GM11168 (cell line): ENCODE measurements around the gene TMEM186.
"Not testable (repeated sequence)": the region's sequence is repeated elsewhere in the genome, so short reads cannot be mapped to it uniquely, and the experiment has no call there.

Source experiments
- in situ Hi-C: fragments of 300-500 bp; cut with MboI; formaldehyde crosslinking; loops from one replicate; pipeline ENCODE4 v1.12.0; 2022; ENCODE audit warnings: low sequenced_read_pairs; ENCODE audit not compliant: unreplicated experiment

Gene TMEM186

DNA sequence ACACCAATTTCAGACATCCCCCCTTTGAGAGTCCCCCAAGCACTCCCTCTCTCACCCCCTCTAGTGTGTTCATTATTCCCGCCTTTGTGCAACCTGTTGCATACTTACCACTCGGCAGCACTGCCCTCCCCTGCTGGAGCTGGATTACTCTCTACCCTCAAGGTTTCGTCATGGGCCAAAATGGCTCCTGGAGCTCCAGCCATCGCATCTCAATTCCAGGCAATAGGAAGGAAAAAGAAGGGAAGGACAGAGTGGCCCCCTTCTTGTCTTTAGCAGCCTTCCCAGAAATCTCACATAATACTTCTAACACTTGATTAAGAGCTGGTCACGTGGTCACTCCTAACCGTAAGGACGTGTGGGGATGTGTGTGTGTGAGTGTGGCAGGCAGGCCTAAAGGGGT lies 20.2 kb downstream of the TMEM186 start:
- in situ Hi-C loops = no loop called here

DNA sequence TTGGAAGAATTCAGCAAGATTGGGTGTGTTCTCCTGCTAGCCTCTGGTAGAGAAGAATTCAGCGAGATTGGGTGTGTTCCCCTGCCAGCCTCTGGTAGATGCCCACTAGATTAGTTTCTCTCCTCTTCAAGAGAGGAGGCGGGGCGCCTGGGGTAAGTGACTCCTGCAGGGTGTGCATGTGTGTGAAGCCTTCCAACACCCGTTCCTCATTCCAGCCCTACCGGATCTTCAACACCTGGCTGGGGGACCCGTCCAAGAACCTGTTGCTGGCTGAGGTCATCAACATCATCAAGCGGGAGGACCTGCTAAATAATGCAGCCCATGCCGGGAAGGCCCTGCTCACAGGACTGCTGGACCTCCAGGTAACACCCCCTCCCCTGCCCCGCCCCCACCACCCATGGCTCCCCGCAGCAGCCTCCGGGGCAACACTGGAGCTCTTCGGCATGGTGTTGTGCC lies 21.3 kb downstream of the TMEM186 start:
- in situ Hi-C loops = no loop called here

DNA sequence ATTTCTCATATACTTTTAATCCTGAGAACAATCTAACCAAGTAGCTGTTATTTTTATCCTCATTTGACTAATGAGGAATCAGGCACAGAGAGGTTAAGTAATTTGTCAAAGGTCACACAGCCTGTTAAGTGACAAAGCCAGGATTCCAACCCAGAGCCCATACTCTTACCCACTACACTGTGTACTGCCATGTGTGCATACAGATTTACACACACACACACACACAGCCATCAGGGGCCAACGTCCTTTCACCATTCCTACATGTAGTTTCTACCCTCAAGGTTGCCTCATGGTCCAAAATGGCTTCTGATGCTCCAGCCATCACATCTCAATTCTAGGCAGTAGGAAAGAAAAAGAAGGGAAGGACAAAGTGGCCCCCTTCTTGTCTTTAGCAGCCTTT lies 22.1 kb downstream of the TMEM186 start:
- in situ Hi-C loops = no loop called here

DNA sequence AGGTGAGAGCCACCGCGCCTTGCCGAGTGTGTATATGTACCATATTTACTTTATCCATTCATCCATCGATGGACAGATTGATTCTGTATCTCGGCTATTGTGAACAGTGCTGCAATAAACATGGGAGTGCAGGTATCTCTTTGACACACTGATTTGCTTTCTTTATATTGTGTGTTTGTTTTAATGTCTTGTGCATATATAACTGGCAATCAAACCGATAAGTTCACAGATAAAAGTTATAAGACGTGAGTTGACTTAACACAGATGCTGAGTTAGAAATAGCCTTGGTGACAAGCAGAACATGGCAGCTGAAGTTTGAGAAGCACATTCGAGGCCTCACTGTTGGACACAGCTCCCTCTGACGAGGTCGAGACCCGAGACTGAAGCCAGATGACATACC lies 23.2 kb downstream of the TMEM186 start:
- in situ Hi-C loops = no loop called here

DNA sequence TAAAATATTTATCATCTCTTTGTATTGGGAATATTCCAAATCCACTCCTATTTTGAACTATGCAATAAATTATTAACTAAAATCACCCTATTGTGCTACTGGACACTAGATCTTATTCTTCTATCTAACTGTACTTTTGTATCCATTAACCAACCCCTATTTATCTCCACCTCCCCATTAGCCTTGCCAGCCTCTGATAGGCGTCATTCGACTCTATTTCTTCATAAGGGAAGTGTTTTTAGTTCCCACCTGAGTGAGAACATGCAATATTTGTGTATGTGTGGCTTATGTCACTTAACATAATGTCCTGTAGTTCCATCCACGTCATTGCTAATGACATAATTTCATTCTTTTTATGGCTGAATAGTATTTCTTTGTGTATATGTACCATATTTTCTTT lies 23.9 kb downstream of the TMEM186 start:
- in situ Hi-C loops = no loop called here

DNA sequence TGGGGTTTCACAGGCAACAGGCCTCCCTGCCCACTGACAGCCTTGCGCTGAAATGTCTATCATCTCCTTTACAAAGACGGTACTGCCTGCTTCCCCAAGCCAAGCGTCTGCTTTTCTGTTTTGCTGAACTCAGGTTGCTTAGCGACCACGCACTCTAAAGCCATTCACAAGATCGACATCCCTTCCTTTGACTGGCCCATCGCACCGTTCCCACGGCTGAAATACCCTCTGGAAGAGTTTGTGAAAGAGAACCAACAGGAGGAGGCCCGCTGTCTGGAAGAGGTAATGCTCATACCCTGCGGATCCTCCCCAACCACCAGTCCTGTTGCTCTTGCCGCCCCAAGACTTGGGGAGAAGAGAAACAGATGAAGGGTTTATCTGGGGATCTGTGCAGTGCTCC lies 28.7 kb downstream of the TMEM186 start:
- in situ Hi-C loops = no loop called here

DNA sequence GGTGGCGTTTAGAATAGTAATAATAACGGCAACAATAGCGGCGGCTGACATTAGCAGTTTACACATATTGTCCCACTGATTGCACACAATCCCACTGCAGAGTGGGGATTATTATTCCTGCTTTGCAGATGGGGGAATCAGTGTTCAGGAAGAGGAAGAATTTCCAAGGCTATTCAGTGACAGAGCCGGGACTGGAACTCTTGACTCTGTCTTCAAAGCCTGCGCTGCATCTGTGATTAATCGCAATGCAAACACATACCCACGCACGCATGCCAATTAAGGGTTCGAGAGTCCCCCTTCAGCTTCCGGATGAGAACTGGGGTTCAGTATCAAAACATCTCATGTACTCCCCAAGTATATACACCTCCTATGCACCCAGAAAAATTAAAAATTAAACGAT lies 29.2 kb downstream of the TMEM186 start:
- in situ Hi-C loops = no loop called here

DNA sequence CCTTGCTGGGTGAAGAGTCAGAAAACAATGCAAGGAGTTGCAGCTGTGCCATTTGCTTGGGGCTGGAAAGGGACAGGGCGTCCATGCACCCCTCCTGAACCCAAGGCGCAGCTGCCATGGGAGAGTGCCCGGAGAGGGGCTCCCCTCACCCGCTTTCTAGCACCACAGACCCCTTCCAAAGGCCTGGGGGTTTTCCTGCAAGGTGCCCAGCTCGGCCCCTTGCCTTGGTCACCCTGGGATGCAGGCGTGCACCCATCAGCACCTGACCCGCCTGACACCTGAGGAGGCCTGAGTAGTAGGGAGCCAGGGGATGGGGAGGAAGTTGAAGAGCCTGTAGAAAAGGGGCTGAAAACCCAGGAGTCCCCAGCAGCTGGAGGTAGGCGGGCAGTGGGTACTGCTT lies 30.3 kb downstream of the TMEM186 start:
- in situ Hi-C loops = no loop called here

DNA sequence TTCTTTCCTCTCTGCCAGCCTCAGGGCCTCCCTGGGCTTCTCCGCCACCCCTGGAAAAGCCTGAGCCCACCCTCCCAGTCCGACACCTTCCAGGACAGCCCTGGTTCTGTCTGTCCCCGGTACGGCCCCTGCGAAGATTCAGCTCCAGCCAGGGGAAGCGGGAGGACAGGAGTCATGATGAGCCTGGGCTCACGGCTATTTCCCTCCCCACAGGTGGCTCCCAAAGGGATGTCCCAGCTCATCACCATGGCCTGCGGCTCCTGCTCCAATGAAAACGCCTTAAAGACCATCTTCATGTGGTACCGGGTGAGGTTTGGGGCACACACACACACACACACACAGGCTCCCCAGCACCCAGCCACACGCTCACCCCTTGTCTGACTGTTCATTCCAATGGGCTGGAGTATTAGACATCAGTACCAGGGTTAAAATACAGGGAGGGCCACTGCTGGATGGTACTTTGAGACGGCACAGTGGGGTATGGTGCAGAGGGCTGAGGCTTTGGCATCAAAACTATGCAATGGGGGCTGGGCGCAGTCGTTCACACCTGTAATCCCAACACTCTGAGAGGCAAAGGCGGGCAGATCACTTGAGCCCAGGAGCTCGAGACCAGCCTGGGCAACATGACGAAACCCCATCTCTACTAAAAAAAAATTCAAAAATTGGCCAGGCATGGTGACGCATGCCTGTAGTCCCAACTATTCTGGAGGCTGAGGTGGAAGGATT lies 32.8 kb downstream of the TMEM186 start:
- in situ Hi-C loops = no loop called here

DNA sequence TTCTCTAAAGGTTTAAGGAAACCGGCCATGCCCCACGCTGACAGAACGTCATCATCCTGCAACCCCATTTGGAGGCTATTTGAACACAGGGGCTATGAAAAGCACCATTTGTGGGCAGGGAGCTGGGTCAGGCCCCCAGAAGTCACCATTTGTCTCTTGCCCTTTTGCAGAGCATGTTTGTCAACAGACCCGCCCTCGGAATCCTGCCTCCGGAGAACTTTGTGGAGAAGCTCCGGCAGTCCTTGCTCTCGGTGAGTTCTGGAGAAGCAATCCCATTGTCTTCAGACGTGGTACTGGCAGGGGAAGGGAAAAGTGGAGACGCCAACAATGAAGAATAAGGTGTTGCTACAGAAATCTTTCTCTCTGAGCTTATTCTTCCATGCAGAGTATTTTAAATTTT lies 33.5 kb downstream of the TMEM186 start:
- in situ Hi-C loops = no loop called here

DNA sequence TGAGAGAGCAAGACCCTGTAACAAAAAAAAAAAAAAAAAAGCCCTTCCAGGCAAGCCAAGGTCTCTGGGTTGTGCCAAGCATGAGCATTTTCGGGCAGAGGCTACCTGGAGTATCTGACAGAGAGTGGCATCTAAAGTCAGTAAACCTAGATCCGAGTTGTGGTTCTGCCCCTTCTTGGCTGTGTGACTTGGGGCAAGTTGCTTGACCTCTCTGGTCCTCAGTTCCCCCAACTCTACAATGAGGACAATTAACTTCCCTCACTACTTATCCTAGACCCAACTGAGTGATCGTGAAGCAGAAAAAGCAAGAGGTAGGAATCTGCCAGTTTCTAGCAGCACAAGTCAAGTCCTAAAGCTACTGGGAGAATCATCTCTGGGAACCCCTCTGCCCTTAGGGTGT lies 34.4 kb downstream of the TMEM186 start:
- in situ Hi-C loops = no loop called here

DNA sequence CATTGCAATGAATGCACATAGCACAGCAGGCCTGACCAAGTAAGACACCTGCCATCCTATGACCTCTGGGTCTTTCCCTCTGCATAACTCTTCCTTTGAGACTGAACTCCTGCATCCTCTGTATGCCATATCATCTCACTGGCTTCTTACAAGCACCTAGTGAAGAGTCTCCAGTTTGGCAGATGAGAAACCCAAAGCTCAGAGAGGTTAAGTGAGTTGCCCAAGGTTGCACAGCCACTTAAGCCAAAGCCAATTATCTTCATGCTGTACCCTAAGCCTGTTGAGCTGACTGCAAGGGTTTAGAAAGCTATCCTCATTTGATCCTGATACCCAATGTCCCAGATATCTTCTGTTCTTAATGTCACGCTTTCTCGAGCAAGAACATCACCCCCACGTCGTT lies 35.2 kb downstream of the TMEM186 start:
- in situ Hi-C loops = no loop called here

DNA sequence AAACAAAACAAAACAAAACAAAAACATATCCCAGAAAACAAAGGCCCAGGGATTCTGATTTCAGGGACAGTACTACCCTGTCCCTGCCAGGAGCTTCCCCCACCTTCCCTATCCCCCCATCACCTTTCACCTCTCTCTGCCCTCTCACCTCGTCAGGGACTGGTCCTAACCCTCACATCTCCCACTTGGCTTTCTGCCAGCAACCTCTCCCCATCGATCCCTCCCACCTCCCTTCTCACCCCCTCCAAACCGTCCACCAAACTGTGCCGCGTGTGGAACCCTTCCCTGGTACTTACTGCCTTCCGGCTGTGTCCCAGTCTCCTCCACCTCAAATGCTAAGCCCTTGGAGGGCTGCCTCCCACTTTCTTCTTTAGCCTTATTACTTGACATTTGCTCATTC lies 36.4 kb downstream of the TMEM186 start:
- in situ Hi-C loops = no loop called here

DNA sequence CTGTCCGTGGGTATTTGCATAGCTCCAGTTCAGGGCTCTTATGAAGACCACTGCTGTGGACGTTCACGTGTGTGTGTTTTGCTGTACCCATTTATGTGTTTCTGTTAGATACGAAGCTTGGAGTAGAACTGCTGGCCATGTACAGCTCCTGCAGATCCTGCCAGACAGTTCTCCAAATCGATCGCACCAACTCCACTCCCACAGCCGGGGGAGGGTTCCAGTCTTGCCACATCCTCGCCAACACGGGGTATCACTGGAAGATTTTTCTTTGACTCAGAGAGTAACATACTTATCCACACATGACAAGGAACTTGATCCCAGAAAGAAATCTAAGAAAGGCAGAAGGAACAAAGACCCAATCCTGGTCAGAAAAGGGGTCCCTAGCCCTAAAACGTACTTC lies 37.4 kb downstream of the TMEM186 start:
- in situ Hi-C loops = no loop called here

DNA sequence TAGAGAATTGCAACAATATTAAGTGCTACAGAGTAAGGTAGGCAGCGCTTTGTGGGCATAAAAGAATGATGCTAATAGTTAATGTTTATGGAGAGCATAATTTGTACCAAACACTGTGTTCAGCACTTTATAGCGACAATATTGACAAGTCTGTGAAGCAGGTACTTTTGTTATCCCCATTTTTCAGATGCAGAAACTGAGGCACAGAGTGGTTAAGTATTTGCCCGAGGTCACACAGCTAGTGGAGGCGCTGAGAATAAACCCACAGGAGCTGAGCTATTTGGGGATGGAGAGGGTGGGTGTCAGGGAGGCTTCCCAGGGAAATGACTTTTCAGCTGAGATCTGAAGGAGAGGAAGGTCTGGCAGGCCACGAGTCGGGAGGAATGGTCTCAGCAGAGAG lies 39.4 kb downstream of the TMEM186 start:
- in situ Hi-C loops = no loop called here

DNA sequence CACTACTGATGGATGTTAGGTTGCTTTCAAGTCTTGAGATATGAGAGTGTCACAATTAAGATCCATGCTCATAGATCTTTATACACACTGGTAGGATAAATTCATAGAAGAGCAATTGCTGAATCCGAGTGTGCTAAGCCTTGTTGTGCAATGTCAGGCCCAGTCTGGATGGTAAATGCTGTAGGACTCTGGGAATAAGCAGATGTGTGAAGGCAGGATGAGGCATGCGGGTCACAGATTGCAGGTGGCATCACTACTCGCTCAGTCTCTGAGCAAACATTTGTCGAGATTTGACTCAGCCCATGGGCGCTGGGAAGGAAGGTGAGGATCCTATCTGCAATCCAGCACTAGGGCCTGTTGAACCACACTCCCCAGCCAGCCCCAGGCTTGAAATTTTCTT lies 40.7 kb downstream of the TMEM186 start:
- in situ Hi-C loops = no loop called here

DNA sequence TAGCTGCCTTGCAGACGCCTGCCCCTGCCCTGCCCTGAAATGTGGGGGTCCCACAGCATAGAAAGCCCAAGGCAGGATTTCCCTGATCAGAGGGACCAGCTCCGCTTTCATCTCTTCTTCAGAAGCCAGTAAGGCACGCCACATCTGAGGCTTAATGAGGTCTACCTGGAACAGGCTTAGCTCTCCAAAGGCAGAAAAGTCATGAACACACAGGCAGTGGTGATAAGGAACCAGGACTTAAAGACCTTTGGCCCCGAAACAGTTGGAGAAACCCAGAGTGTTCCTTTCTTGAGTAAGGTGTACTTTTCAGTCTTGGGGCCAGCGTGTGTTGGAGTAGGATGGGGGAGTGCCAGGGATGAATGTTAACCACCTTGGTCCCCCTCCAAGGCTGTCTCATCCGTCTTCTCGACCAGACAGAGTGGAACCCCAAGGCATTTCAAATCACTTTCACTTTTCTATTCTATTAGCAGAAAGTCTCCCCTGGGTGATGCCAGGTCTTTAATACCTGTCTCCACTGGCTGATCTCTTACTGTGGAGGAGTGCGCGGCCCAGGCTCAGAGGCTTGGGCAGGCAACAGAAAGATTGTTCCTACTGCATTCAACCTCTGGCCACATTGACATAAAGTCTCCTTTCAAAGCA lies 43.9 kb downstream of the TMEM186 start:
- in situ Hi-C loops = no loop called here

DNA sequence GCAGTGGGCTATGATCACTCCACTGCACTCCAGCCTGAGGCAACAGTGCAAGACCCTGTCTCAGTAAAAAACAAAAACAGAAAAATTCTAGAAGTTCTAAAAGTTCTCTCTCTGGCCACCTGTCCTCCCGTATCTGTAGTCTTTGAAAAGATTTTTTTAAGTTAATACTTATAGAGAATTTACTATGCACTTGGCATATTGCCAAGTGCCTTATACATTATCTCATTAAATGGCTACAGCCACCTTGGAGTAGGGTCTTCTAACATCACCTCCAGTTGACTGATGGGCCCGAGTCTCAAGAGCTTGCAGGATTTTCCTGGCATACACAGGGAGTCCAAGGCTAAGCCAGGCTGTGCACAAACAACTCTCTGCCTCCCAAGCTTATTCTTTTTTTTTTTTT lies 44.7 kb downstream of the TMEM186 start:
- in situ Hi-C loops = no loop called here

DNA sequence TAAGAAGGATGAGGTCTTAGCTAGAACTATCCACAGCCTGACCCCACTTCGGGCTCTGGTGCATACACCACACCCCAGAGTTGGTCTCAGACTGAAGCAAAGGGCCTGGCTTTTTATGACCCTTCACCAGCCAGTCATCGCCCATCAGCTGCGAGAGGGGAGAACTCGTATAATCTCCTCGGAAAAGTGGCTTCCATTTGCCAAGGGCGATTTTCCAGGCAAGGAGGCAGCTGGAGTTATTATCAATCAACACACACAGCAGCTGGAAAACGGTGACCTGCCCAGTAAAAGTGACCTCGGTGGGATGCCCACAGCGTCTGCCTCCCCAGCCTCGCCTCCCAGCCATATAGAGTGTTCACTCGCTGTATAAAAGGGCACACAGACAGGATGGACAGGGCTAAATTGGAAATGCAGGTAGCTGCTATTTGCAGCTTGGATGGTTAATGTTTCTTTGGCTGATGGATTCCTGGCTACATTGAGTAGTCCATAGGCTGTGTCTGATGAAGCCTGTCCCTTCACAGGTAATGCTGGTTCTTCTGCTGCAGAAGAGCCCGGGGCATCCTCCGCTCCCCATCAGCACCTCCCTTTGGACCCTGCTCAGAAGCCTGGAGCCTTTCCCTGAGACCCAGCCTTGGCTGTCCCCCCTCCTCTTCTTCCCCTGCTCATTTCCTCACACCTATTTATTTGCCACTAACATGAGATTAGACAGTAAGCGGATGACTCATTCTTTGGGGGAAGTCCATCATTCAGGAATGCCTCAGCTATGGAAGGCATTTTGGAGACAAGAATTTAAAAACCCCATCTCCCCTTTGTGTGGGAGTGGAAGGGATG lies 45.7 kb downstream of the TMEM186 start:
- in situ Hi-C loops = no loop called here

DNA sequence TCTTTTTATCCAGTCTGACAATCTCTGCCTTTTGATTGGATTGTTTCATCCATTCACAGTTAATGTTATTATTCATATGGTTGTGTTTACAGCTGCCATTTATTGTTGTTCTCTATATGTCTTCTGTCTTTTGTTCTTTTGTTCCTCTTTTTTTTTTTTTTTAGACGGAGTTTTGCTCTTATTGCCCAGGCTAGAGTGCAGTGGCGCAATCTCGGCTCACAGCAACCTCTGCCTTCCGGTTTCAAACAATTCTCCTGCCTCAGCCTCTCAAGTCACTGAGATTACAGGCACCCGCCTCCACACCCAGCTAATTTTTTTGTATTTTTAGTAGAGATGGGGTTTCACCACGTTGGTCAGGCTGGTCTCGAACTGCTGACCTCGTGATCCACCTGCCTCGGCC lies 48.5 kb downstream of the TMEM186 start:
- in situ Hi-C loops = not testable (repeated sequence)
